ENCODE results near the gene ABCA4. TPM values are rescaled to one million over a fixed set of nuclear protein-coding genes. Genes with fewer than 3 reads are reported as not detected.

The ABCA4 gene
- total RNA-seq, 2 donors from 2014 or later: under 0.01 TPM

DNA sequence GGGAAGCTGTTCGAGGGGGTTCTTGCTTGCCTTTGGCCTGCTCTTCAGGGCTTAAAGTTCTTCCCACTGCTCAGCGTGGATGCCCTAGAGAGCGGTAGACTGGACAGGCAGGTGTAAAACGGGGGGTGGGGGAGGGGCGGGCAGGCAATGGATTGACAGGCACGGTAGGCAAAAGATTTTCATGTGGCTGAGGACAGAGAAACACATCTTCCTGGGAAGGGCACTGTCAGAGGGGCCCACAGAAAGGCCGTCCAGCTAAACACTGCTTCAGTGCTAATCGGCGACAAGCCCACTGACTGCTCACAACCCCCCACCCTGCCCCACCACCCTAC is 412 bp downstream of the ABCA4 start:
- no peak for TF ChIP-seq POLR2A (IDR thresholded peaks at IDR 0.05)
- TF ChIP-seq, protein P1, sequence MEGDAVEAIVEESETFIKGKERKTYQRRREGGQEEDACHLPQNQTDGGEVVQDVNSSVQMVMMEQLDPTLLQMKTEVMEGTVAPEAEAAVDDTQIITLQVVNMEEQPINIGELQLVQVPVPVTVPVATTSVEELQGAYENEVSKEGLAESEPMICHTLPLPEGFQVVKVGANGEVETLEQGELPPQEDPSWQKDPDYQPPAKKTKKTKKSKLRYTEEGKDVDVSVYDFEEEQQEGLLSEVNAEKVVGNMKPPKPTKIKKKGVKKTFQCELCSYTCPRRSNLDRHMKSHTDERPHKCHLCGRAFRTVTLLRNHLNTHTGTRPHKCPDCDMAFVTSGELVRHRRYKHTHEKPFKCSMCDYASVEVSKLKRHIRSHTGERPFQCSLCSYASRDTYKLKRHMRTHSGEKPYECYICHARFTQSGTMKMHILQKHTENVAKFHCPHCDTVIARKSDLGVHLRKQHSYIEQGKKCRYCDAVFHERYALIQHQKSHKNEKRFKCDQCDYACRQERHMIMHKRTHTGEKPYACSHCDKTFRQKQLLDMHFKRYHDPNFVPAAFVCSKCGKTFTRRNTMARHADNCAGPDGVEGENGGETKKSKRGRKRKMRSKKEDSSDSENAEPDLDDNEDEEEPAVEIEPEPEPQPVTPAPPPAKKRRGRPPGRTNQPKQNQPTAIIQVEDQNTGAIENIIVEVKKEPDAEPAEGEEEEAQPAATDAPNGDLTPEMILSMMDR (IDR thresholded peaks at IDR 0.05): no peak
- no peak for ATAC-seq
- 71 to 78% methylated on average over 9 of the region's 9 CpGs for WGBS, 2 donors
- Histone ChIP-seq H3K4me1 (no peaks in the 10 kb centered on the region), H3K27ac (no peak overlapping the region), H3K27me3 (no peaks in the 10 kb centered on the region), H3K9me3 (no peaks in the 10 kb centered on the region), H3K36me3 (replicated peaks in 1 of 2; ENCODE audit: insufficient read depth in 1 of 2, low read depth in 2 of 2) (no peaks in the 10 kb centered on the region), H3K4me3 (no peak overlapping the region)
- intact Hi-C loops (cut with DNase I): no loop called here
- DNase-seq: no peak

GRCh38 chr1:94119796-94120569 is 965 bp downstream of the ABCA4 start:
- TF ChIP-seq, protein P1 (IDR thresholded peaks at IDR 0.05): no peak
- no peak for TF ChIP-seq POLR2A (IDR thresholded peaks at IDR 0.05)
- H3K4me3 ChIP-seq: no peak overlapping the region

GRCh38 chr1:94119306-94119705 is 1.6 kb downstream of the ABCA4 start:
- TF ChIP-seq POLR2A (IDR thresholded peaks at IDR 0.05): no peak
- TF ChIP-seq, protein P1 (IDR thresholded peaks at IDR 0.05): no peak
- ATAC-seq (no peak), DNase-seq (no peak)
- no peaks in the 10 kb centered on the region for H3K4me1 ChIP-seq
- H3K27ac ChIP-seq: no peak overlapping the region
- H3K36me3 ChIP-seq (replicated peaks in 1 of 2; ENCODE audit: insufficient read depth in 1 of 2, low read depth in 2 of 2): no peaks in the 10 kb centered on the region
- H3K27me3 ChIP-seq: no peaks in the 10 kb centered on the region
- H3K4me3 ChIP-seq: no peak overlapping the region
- WGBS, 2 donors: 76 to 84% methylated on average over 6 of the region's 6 CpGs
- intact Hi-C loops (cut with DNase I): no loop called here
- H3K9me3 ChIP-seq: no peaks in the 10 kb centered on the region

More at GRCh38 chr1:94119796-94120569, 965 bp downstream of the ABCA4 start:
- Histone ChIP-seq H3K27me3 (no peaks in the 10 kb centered on the region), H3K9me3 (no peaks in the 10 kb centered on the region), H3K36me3 (replicated peaks in 1 of 2; ENCODE audit: insufficient read depth in 1 of 2, low read depth in 2 of 2) (no peaks in the 10 kb centered on the region), H3K4me1 (no peaks in the 10 kb centered on the region), H3K27ac (no peak overlapping the region)
- WGBS, 2 donors: 76 to 77% methylated on average over 11 of the region's 11 CpGs
- intact Hi-C loops (cut with DNase I): no loop called here
- no peak for ATAC-seq
- no peak for DNase-seq

DNA sequence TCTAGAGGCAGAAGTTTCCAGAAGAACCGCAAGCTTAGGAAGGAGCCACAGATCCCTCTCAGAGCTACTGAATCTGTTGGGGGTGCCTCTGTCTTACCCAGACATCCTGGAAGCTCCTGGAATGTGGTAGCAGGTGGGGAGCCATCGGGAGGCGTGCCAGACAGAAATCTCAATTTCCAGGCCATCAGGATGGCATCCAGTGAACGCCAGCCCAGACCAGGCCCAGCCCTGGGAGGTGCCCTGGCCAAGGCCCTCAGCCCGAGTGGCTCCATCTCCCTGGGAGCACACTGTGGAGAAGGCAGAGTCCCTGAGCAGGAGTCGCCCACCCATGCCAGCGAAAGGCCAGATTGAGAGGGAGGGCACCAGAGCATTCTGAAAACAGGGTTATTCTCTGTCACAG is 2.5 kb downstream of the ABCA4 start:
- Histone ChIP-seq H3K4me3 (no peak overlapping the region), H3K27ac (no peak overlapping the region)
- ATAC-seq: no peak

More for the DNA sequence above, 2.5 kb downstream of the ABCA4 start:
- Histone ChIP-seq H3K36me3 (replicated peaks in 1 of 2; ENCODE audit: insufficient read depth in 1 of 2, low read depth in 2 of 2) (no peaks in the 10 kb centered on the region), H3K4me1 (no peaks in the 10 kb centered on the region), H3K9me3 (no peaks in the 10 kb centered on the region), H3K27me3 (no peaks in the 10 kb centered on the region)
- no peak for DNase-seq
- TF ChIP-seq POLR2A (IDR thresholded peaks at IDR 0.05): no peak
- TF ChIP-seq, protein P1 (IDR thresholded peaks at IDR 0.05): no peak
- 73 to 79% methylated on average over 5 to 7 of the region's 7 CpGs for WGBS, 2 donors
- intact Hi-C loops (cut with DNase I): no loop called here
